Measurements from ENCODE around the gene NOP53.
"Not testable (repeated sequence)": the region's sequence is repeated elsewhere in the genome, so short reads cannot be mapped to it uniquely, and the experiment has no call there.

NOP53 gene

DNA sequence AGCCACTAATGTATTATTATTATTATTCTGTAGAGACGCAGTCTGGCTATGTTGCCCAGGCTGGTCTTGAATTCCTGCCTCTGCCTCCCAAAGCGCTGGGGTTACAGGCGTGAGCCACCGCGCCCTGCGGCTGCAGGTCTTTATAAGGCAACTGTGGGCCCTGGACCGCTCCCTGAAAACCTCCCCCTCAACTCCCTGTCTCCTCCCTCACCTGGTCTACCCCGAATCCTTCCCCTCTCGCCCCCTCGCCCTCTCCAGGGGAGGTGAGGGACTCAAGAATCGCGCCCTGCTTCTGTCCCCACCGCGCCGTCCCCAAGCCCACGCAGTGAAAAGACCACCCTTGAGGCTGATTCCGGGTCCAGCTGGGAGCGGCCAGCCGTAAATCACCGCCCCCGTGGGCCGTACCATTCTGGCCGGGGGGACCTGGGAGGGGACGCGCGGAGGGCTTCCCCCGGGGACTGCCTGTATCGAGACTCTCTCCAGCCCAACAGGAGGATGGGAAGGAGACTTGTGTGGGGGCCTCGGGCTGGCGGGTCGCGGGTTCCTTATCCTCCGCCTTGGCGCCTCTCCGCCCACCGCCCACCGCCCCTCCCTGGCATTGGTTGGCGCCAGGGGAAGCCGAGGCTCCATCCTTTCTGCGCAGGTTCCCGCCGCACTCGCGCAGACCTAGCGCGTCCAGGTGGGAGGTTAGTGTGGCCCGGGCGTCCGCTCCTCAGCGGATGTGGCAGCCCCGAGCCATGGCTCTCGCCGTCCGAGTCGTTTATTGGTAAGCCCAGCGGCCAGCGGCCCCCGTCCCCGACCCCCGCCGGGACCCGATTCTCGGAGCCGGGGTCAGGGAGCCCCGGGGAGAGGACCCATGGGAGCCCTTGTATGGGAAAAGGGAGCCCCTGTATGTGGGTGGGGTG, 33.0 kb downstream of the NOP53 start, which contains the start of gene SELENOW:
Gene SELENOW, plus strand, starts transcription at position 655 of the 905 bp plus-strand sequence. Its CDS starts 83 bp downstream, at position 738.
- DNase-seq, result peak; percentile 68 to 76

DNA sequence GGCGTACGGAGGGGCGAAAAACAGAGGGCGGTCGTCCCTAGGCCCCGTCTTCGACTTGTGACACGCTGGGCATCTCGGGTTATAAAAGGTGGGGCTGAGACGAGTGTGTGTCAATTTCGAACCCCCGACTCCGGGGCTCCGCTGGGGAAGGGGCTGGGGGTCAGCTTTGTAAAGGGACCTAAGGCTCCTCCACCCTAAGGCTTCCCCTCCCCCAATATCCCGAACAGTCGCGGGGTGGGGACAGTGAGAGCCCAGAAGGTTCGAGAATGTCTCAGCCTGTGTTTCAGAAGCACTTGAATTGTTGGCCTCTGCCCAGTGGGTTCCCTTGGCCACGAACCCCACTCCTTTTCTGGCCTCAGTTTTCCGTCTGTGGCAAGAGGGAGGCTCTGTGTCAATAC, 33.6 kb downstream of the NOP53 start:
- DNase-seq, result peak in 1 of 2 experiments; percentile 26

DNA sequence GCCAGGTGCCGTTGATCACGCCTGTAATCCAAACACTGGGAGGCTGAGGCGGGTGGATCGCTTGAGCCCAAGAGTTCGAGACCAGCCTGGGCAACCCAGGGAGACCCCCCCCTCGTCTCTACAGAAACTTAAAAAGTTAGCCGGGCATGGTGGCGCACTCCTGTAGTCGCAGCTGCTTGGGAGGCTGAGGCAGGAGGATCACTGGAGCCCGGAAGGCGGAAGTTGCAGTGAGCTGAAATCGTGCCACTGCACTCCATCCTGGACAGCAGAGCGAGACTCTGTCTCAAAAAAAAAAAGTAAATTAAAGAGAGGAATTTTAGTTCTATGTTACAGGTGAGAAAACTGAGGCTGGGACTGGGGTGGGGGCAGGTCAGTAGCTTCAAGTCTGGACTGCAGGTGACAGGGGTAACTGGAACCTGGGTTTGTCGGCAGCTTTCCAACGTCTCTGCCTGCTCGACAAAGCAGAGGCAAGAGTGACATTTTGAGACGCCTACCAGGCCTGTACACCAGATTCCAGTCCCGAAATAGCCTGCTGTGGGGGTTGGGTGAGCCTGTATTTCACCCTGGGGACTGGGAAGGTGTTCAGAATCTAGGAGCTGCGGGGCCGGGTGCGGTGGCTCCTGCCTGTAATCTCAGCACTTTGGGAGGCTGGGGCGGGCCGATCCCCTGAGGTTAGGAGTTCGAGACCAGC, 34.3 kb downstream of the NOP53 start:
- DNase-seq, result no peak

DNA sequence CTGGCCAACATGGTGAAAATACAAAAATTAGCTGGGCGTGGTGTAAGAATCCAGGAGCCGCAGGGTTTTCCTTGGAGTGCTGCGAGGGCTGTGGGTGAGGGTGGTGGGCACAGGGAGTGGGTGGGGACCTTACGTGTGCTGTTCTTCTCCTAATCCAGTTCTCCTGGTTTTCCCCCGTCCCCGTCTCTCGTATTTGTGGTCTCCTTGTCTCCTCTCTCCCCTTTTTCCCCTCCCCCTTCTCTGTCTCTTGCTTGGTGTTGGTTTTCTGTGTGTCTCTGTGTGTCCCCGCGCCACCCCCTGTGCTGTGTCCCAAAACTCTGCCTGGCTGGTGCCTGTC, 34.8 kb downstream of the NOP53 start:
- no peak for DNase-seq

- DNase-seq, result no peak
Observed at GRCh38 chr19:47781590-47782262, 36.4 kb downstream of the NOP53 start.

GRCh38 chr19:47786566-47786965, 41.2 kb downstream of the NOP53 start:
- no peak for DNase-seq

GRCh38 chr19:47787307-47787706, 42.0 kb downstream of the NOP53 start:
- not testable (repeated sequence) for DNase-seq

DNA sequence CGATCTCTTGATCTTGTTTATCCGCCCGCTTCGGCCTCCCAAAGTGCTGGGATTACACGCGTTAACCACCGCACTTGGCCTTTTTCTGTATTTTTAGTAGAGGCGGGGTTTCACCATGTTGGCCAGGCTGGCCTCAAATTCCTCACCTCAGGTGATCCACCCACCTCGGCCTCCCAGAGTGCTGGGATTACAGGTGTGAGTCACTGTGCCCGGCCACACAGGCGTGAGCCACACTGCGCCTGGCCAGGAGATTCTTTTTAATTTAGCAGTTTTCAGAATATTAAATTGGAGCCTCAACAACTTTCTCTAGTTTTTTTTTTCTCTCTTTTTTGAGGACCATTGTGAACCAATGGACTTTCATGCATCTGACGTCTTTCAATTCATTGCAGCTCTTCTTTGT, 44.5 kb downstream of the NOP53 start:
- not testable (repeated sequence) for DNase-seq

- peak; percentile 75 to 88 for DNase-seq
Observed at GRCh38 chr19:47790398-47790814, 45.1 kb downstream of the NOP53 start.

DNA sequence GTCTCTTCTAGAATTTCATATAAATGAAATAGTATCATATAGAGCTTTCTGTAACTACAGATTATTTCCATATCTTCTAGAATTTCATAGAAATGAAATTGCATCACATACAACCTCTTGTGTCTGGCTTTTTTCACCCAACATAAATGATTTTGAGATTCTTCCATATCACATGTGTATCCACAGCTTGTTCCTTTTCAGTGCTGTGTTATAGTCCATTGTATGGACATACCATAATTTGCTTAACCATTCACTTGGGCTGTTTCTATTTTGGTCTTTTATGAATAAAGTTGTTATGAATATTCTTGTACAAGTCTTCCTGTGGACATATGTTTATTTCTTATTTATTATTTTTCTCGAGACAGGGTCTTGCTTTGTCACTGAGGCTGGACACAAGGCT, 47.3 kb downstream of the NOP53 start:
- no peak for DNase-seq

- no peak for DNase-seq
Observed at GRCh38 chr19:47794526-47794925, 49.2 kb downstream of the NOP53 start.

GRCh38 chr19:47796785-47797184, 51.4 kb downstream of the NOP53 start:
- DNase-seq, result no peak

GRCh38 chr19:47797996-47798903, 52.9 kb downstream of the NOP53 start:
- DNase-seq, result no peak

GRCh38 chr19:47798904-47799266, 53.5 kb downstream of the NOP53 start:
- no peak for DNase-seq

DNA sequence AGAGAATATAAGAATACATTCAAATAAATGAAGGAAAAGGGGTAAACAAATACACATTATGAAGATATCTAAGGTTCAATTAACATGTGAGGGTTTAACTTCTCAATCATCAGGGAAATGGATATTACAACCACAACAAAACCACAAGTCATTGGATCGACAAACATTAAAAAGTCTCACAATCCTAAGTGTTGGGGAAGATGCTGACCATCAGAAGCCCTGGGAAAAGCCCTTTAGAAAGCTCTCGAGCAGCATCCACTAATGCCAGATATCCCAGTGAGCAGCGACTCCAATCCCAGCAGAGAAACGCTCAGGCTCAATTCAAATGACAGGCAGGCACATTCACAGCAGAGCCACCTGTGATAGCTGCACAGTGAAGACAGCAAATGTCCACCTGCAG, 55.9 kb downstream of the NOP53 start:
- no peak for DNase-seq

DNA sequence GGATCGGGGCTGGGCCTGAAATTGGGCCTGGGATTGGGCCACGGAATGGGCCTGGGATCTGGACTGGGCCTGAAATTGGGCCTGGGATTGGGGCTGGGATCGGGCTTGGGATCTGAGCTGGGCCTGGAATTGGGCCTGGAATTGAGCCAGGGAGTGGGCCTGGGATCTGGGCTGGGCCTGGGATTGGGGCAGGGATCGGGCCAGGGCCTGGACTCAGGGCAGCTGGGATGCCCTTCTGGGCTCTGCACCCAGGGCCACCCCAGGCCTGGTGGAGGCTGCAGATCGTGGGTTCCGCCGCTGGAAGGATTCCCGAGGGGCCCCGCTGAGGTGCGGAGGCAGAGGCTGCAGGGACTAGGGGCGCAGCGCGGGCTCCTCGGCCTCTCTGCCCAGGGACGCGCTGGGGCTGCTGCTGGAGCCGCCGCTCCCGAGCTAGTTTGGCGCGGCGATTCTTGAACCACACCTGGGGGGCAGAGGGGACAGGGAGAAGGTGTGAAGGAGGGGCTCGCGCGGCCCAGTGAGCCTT, 57.2 kb downstream of the NOP53 start:
- DNase-seq, result no peak

GRCh38 chr19:47803148-47803547, 57.8 kb downstream of the NOP53 start:
- DNase-seq, result not testable (repeated sequence)

- not testable (repeated sequence) for DNase-seq
Observed at GRCh38 chr19:47803671-47804070, 58.3 kb downstream of the NOP53 start.

- not testable (repeated sequence) for DNase-seq
Observed at GRCh38 chr19:47804451-47804850, 59.1 kb downstream of the NOP53 start, which contains the start of gene TPRX1. Gene TPRX1 (minus strand): TSS chr19:47804551. CDS start chr19:47804539, 12 bp downstream.

- DNase-seq, result no peak
Observed at GRCh38 chr19:47805313-47805712, 60.0 kb downstream of the NOP53 start.

- no peak for DNase-seq
Observed at GRCh38 chr19:47806435-47806834, 61.1 kb downstream of the NOP53 start.
